Breast epithelium (tissue), 3 donors: ENCODE measurements around the gene NAT9.

ENCODE experiments used
- CTCF ChIP-seq, 3 donors: fragments of 450-650 bp; IDR thresholded peaks; one replicate each; pipeline ENCODE4 v1.5.1; 2016 to 2017; ENCODE audit warnings: antibody characterized with exemption in 3 of 3, mild to moderate bottlenecking in 3 of 3, moderate library complexity in 3 of 3
- POLR2A ChIP-seq: fragments of 450-650 bp; IDR thresholded peaks from one replicate; pipeline ENCODE4 v1.6.1; 2016; ENCODE audit warnings: antibody characterized with exemption, mild to moderate bottlenecking, moderate library complexity

- TF ChIP-seq CTCF (IDR thresholded peaks at IDR 0.05) (no peak), POLR2A (no peak)
Observed at GRCh38 chr17:74722782-74723181, 53.4 kb downstream of the NAT9 start.
